DMS114 treated with DMSO at 0.1 percent for 48 hours (cell line): ENCODE data around the gene EARS2.
"Not testable (repeated sequence)": the region's sequence is repeated elsewhere in the genome, so short reads cannot be mapped to it uniquely, and the experiment has no call there.

ENCODE experiments used
- DNase-seq: peaks from one replicate; lab custom pipeline; 2025; ENCODE audit not compliant: unreplicated experiment; lab: John Stamatoyannopoulos, UW

EARS2 gene

DNA sequence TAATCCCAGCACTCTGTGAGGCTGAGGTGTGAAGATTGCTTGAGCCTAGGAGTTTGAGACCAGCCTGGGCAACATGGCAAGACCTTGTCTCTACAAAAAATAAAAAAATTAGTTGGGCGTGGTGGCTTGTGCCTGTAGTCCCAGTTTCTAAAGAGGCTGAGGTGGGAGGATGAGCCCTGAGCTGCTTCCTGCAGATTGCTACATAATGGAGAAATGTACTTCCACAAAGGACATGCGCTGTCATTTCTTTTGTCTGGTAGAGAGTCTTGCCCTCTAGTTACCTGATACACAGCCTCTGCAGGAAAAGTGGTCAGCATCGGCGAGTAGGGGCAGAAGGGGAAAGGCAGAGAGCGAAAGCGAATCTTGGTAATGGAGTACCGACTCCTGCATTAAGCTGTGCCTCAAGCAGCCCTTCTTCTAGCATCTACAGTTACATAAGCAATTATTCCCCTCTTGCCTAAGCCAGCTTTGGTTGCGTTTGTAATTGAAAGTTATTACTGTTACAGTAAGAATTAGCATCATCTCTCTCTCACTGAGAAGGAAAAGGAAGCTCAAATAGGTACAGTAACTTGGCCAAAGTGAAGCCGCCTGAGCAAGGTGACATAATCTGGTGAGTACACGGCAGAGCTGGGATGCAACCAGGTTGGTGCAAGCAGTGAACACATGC is 28.4 kb downstream of the EARS2 start:
- no peak for DNase-seq

DNA sequence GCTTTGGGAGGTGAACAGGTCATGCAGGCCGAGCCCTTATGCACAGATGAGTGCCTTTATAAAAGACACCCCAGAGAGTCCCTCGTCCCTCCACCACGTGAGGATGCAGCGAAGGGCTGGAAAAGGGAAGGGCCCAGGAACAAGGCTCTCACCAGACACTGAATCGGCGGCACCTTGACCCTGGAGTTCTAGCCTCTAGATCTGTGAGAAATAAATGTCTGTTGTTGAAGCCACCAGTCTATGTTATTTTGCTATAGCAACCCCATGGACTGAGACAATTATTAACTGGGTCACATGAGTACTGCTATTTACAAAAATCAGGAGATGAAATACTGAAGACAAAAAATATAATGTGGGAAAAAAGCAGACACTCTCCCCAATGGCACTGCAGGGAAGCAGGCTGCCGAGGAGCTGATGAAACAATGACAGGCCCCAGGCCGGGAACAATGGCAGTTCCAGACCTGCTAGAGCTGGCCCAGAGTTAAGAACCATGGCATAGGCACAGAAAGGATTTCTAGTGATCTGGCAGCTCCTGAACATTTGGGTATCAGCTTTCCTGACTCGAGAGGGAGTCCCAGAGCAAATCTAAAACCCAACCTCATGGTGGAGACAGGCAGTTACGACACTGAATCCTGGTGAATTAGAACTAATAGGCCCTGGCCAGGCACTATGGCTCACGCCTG is 29.0 kb downstream of the EARS2 start:
- DNase-seq, result no peak

DNA sequence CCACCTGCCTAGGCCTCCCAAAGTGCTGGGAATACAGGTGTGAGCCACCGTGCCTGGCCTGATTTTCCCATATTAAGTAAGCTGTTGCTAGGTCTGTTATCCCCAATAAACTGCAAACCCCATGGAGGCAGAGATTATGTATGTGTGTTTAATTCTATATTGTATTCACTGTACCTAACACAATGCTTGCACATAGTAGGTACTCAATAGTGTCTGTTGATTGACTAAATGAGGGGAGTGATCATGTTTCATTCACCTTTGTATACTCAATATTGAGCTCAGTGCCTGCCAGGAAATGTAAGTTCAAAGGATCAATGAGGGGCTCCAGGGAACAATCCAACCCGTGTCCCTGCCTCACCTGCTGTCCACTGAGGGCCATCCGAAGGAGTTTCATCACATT is 32.3 kb downstream of the EARS2 start:
- no peak for DNase-seq

DNA sequence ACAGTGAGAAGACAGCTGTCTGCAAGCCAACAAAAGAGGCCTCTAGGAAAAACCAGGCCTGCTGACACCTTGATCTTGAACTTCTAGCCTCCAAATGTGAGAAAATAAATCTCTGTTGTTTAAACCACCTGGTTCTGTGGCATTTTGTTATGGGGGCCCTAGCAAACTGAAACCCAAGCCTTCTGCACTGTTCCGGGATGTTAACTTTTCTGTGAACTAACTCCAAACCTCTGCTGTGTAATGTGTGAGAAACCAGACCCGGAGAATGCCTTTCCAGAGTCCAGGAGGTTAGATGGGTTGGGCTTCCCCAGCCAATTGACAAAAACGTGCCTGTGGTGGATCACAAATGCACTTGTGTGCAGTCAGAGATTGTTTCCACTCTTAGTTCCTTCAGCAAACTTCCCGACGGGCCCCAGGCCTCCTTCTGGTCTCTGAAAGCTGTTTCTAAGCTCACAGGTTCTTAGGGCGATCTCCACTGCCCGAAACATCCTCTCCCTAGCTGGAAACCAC is 33.2 kb downstream of the EARS2 start:
- DNase-seq, result no peak

DNA sequence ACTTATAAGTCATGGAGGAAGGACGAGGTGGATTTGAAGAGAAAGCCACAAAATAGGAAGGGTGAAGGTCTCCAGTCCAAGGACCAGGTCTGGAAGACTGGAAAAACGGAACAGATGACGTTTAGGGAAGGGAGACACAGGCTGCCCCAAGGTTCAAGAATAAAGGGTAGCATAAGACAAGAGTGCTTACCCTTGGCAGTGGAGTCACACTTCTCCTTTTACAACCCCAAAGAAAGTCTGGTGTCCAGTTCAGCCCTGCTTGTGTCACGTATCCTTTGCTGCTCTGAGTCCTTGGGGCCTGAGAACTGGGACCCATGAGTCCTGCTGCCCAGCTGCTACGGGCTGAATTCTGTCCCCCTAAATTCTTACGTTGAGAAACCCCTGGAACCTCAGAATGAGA is 33.8 kb downstream of the EARS2 start:
- DNase-seq, result no peak

DNA sequence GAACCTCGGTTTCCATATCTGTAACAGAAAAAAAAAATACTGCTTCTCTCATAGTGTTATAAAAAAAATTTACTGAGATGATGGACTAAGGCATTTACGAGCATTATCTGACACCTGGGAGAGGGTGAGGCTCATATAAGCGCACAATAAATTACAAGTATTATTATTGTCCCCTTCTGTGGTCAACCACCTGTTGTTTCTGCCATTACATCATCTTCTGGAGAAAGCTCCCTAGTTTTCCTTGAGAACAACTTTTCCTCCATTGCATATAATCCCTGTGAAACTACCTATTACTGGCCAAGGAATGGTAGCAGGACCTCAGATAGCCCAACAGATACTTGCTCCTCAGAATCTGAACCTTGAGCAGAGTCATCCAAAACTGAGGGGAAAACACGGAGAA is 35.2 kb downstream of the EARS2 start:
- no peak for DNase-seq

DNA sequence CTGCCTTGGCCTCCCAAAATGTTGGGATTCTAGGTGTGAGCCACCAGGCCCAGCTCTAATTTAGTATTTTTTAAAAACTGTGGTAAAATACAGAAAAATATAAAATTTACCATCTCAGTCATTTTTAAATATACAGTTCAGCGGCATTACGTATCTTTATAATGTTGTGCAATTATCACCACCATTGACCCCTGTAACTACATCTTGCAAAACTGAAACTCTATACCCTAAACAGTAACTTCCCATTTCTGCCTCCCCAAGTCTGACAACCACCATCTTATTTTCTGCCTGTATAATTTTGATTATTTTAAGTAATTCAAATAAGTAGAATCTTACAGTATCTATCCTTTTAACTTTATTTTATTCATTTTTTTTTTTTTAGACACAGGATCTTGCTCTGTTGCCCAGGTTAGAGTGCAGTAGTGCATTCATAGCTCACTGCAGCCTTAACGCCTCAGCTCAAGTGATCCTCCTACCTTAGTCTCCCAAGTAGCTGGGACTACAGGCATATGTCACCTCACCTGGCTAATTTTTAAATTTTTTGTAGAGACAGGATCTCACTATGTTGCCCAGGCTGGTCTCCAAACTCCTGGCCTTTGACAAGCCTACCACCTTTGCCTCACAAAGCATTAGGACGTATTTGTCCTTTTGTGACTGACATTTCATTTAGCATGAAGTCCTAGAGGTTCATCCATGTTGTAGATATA is 36.0 kb downstream of the EARS2 start:
- DNase-seq, result no peak

DNA sequence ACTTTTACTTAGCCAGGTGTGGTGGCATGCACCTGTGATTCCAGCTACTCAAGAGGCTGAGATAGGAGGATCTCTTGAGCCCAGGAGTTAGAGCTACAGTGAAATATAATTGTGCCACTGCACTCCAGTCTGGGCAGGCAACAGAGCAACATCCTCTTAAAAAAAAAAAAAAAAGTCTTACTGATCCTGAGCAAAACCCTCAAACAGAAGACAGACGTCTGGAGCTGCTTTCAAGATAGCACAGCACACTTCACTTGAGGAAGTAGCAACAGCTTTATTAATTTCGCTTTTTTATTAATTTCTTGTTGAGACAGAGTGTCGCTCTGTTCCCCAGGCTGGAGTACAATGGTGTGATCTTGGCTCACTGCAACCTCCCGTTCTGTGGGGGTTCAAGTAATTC is 36.6 kb downstream of the EARS2 start:
- no peak for DNase-seq

DNA sequence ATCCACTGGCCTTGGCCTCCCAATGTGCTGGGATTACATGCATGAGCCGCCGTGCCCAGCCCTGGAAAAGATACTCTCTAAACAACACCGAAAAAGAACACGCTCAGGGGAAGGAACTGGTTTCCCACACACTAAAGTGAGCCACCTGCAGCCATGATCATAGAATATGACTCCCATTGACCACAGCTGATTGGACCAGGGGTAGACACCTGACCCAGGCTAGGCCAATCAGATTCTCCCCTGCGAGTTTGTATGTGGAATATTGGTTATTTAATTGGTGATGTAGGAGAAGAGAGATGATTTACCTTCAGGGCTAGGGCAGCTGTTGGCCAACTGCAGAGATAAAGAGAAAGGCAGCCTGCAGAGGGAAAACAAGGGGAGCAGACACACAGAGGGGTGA is 37.9 kb downstream of the EARS2 start:
- DNase-seq, result no peak

DNA sequence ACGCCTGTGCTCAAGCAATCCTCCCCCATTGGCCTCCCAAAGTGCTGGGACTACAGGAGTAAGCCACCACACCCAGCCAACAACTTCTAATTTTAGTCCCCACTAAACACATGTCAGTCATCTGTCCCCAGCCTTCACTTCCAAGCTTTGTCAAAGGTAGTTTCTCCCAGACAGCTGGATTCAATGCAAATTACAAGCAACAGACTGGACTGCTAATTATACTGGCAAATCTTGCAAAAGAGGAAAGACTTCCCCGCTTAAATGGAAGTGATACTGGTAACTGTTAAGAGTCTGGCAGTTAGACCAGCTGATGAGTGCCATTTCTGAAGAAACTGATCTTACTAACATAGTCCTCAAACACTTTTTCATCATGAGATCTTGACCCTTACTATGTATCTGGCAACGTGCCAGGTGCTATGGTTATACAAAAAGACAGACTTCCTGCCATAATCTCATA is 38.7 kb downstream of the EARS2 start:
- DNase-seq, result no peak

DNA sequence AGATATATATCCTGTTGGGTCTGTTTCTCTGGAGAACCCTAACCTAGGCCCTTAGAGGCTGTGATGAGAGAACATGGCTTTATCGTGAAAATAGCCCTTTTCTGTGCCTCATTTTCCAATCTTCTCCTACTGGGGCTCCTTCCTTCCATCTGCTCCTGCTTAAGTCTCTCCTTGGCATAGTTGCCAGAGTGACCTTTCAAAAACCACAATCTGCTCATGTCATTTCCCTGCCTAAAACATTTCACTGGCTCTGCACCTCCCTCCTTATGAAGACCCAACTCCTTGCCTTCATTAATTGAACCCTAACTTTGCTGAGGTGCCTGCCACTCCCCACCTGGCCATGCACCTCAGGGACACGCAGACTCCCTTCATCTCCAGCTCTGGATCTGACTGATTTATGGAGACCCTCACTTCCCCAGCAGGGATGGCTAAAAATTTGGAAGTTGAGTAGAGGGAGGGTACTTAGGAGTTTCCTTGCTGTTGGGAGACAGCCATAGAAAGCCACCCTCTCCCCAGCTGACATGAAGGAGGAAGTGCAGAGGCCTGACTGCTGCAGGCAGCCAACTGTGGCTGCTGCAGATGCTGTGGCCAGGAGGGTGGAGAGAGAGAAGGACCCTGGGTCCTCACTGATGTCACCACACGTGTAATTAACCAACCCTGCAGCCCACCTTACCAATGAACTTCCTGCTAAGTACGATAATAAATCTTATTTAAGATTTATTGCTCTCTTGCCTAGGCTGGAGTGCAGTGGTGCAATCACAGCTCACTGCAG is 40.6 kb downstream of the EARS2 start:
- no peak for DNase-seq

DNA sequence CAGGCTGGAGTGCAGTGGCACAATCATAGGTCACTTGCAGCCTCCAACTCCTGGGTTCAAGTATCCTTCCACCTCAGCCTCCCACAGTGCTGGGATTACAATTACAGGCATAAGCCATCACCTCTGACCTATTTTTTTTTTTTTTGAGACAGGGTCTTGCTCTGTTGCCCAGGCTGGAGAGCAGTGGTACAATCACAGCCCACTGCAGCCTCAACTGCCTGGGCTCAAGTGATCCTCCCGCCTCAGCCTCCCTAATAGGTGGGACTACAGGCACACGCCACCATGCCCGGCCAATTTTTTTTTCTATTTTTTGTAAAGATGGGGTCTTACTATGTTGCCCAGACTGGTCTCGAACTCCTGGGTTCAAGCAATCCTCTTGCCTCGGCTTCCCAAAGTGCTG is 41.3 kb downstream of the EARS2 start:
- no peak for DNase-seq

DNA sequence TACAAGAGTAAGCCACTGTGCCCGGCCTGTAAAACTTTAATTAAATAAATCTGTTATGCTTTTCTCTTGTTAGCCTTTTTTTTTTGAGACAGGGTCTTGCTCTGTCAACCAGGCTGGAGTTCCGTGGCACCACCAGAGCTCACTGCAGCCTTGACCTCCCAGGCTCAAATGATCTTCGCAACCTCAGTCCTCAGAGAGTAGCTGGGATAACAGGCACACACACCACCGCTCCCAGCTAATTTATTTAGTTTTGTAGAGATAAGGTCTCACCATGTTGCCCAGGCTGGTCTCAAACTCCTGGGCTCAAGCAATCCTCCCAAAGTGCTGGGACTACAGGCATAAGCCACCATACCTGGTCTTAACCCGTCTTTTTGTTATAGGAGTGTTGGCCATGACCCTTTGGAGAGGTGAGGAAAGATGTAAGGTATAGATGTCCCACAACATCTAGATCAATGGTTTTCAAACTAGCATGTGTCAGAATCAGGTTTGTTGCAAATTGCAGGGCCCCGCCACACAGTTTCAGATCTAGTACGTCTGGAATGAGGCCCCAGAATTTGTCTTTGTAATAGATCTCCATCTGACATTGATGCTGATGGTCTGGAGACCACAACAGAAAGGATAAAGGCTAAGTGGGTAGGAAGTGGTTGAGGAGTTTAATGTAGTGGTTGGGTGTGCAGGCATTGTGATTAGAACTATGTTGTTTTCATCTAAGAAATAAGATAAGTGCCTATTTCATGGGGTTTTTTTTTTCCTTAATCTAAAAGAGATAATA is 42.6 kb downstream of the EARS2 start:
- no peak for DNase-seq

DNA sequence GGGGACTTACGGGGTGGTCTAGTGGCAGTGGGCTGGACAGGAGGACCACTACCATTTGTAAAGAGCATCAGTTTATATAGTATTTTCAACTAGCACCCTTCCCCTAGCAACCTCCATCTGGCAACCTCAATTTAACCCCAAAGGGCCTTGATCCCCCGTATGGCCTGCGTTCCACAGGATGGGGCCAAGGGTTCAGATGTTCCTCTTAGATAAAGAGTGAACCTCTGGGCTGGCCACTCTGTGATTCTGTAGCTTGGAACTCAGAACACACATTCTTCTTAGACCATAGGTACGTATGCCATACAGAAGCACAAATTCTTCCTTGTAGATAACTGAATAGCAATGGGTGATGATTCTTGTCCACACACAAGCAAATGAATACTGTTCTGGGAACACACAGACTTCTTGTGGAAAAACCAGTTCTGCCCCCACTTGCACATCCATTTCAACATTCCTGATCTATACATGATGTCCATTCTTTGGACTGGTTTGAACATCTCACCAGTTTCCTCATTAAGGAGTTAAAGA is 44.9 kb downstream of the EARS2 start:
- DNase-seq, result no peak

DNA sequence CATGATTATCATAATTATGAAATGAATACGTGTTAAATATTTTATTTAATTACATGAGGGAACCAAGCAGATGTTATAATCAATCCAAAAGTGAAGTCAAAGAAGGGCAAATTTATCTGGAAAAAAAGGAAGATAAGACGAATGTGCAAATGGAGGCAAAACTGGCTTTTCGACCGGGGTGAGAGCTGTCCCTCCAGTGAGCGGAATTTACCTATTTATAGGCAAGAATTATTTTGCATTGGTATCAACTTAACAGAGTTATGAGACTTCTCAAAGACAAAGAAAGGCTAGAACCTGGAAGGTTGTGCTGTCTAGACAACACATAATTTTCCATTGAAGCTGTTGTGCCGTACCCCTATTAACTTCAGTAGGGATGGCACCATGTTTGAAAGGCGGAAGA is 45.4 kb downstream of the EARS2 start:
- no peak for DNase-seq

DNA sequence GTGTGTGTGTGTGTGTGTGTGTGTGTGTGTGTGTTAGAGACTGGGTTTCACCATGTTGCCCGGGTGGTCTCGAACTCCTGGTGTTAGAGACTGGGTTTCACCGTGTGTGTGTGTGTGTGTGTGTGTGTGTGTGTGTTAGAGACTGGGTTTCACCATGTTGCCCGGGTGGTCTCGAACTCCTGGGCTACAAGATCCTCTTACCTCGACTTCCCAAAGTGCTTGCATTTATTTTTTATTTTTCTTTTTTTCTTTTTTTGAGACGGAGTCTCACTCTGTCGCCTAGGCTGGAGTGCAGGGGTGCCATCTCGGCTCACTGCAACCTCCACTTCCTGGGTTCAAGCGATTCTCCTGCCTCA is 46.3 kb downstream of the EARS2 start:
- not testable (repeated sequence) for DNase-seq

DNA sequence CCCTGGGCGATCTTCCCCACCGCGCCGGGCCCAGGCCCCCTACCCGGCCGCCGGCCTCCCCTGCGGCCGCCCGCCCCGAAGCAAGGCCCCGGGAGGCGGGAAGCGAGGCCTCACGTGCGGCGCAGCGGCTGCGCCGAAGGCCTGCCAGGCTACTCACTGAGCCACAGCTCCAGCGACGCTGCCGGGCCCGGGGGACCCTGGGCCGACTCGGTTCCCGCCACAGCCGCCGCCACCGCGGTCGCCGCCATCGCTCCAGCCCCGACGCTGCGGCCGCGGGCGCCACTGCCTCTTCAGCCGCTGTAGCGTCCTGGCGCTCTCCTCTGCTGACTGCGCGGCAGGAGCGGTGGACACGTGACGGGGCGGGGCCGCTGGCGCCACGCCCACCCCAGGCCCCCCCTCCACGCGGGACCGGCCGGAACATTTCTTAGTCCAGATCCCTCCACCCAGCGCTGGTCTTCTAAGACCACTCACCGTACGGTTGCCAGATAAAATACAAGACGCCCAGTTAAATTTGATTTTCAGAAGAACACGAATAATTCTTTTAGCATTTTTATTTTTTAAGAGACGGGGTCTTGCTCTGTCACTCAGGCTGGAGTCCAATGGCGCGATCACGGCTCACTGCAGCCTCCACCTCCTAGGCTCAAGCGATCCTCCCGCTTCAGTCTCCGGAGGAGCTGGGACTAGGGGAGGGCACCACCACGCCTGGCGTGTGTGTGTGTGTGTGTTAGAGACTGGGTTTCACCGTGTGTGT is 46.8 kb downstream of the EARS2 start, which contains the start of gene GGA2:
Gene GGA2 (minus strand): TSS at position 331 of the 751 bp plus-strand sequence. CDS start 83 bp downstream, at position 248.
- DNase-seq, result peak; percentile 57

DNA sequence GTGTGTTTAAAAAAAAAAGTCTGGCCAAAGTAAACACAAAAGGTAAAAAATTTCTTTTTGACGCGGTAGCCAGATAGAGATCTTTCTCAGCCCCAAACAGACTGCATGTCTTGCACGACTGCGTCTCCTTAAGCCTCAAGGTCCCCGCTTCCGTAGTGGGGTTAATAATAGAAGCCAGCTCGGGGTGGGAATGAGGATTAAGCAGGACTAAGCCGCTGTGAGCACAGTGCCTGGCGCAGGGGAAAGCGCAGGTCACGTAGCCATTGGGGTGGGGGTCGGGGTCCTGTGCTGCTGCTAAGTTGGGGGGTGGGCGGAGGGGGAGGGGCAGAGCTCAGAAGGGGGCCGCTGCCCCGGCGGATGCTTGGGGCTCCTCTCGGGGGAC is 47.4 kb downstream of the EARS2 start:
- DNase-seq, result no peak

DNA sequence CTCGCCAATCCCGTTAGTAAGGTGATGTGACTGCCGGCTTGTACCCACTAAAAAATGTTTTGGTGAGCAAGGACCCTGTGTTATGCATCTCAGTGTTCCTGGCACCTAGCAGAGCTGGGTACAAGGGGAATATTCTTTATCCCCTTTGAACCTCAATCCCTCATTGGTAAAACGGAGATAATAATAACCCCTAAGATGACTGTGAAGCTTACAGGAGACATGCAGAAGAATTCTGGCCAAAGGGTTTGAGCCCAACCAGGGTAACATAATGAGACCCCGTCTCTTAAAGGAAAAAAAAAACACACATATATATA is 47.8 kb downstream of the EARS2 start:
- no peak for DNase-seq
